Limb (tissue), 2 donors: ENCODE results near the gene RASL10A.

Source experiments
- DNase-seq, 2 donors: peaks; one replicate each; pipeline ENCODE4 v3.0.0-alpha.2; 2016; ENCODE audit errors: extremely low spot score in 2 of 2

The RASL10A gene

DNA sequence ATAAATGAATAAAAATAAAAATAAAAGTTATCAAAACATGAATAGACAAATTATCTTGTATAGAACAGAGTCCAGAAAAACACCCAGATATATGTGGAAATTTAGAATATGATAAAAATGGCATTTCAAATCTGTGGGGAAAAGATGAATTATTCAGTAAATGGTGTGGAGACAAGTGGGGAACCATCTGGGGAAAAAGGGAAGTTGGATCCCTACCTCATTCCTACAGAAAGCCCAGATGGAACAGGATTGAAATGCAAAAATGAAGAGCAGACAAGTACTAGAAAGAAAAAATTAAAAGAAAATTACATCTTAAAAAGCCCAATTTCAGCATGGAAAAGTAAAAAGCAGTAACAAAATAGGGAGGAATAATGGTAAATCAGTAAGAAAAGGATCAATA is 8.1 kb upstream of the RASL10A start:
- DNase-seq = no peak

- no peak for DNase-seq
Observed at GRCh38 chr22:29320546-29320945, 5.0 kb upstream of the RASL10A start.

- no peak for DNase-seq
Observed at GRCh38 chr22:29319072-29319471, 3.6 kb upstream of the RASL10A start.

- DNase-seq = peak in 1 of 2 donors; percentile 25
Observed at GRCh38 chr22:29317827-29318454, 2.4 kb upstream of the RASL10A start.

- DNase-seq = no peak
Observed at GRCh38 chr22:29316141-29316828, 788 bp upstream of the RASL10A start.

DNA sequence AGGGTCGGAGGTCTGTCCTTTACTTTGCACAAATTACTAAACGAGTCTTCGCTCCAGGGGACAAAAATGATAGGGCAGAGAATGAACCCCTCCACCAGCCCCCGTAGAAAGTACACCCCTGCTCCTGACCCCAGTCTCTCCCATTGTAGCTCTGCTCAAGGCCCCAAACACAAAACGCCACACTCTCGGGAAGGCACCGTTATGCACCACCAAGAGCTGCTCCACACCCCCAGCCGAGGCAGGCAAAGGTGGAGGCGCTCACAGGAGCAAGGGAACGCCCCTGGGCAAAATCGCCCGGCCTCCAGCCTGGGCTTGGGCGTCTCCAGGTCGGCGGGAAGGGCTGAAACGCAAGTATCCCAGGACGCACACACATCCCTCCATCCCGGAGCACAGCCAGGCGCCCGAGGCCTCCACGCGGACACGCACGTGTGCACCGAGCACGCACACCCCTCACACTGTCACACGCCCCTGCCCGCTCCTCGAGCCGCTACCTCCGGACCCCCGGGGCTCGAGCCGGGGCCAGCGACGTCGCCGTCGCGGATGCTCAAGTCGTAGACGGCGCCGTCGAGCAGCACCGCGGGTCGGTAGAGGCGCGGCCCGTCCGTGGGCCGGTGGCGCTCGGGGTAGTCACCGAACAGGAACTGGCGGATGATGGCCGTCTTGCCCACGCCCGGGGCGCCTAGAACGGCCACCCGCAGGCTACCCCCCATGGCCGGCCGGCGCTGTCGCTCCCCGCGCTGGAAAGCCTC is 786 bp downstream of the RASL10A start:
- peak in 1 of 2 donors; percentile 52 for DNase-seq

- DNase-seq = peak in 1 of 2 donors; percentile 43
Observed at GRCh38 chr22:29313576-29314466, 1.7 kb downstream of the RASL10A start.

- DNase-seq = peak; percentile 55 to 77
Observed at GRCh38 chr22:29313126-29313575, 2.3 kb downstream of the RASL10A start.

DNA sequence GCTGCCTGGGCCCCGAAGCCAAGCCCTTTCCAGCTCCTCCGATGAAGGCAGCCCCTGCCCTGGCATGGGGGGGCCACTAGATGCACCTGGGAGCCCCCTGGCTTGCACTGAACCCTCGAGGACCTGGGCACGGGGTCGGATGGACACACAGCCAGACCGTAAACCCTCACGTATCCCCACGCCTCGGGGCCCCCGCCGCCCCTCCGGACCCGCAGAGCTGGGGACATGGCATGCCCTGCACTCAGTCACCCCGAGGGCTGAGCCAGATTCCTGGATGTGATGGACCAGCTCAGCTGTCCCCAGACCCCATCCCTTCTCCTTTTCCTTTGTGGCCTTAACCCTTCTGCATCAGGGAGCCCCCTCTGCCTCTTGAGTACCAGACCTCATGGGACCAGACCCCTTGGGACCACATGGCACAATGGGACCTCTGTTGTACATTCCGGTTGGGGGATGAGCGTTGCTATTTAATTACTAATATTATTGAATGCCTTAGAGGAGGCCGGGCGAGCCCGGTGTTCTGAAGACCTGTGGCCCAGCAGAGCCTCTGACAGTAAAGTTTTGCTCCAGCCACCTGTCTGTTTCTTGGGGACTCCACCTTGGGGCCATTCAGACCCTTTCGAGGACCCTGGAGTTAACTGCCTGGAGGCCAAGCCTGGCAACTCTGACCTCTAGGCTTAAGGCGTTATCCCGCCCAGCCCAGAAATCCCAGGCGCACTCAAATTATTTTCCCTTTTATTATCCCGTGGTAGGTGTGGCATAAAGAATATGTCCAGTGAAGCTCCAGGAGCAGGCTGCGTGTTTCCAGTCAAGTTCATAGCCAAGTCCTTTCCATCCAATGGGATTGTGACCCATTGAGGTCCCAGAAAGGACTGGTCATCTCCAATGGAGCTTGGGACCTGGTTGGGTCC is 3.0 kb downstream of the RASL10A start:
- peak in 1 of 2 donors; percentile 33 for DNase-seq

- DNase-seq = peak in 1 of 2 donors; percentile 42
Observed at GRCh38 chr22:29311464-29312217, 3.9 kb downstream of the RASL10A start.

GRCh38 chr22:29310863-29311339 is 4.6 kb downstream of the RASL10A start:
- peak; percentile 94 to 95 for DNase-seq

DNA sequence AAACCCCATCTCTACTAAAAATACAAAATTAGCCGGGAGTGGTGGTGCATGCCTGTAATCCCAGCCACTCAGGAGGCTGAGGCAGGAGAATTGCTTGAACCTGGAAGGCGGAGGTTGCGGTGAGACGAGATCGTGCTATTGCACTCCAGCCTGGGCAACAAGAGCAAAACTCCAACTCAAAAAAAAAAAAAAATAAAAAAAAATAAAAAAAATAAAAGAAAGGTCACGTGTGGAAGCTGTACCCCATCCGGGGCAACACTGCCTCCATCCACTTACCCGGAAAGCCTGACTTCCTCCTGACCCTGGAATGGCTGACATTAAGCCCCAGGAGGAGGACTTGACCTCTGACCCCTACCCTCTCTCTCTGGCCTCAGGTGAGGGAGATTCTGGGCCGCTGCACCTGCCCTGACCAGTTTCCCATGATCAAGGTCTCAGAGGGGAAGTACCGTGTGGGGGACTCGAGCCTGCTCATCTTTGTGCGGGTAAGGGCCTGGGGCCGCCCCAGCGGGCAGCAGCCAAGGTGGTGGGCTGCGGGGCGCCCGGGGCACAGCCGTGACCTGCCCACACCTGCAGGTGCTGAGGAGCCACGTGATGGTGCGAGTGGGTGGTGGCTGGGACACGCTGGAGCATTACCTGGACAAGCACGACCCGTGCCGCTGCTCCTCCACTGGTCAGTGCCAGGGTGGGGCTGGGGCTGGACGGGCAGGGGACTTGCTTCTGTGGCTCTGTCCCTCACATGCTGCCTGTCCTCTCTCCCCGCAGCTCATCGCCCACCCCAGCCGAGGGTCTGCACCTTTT is 5.2 kb downstream of the RASL10A start:
- no peak for DNase-seq

DNA sequence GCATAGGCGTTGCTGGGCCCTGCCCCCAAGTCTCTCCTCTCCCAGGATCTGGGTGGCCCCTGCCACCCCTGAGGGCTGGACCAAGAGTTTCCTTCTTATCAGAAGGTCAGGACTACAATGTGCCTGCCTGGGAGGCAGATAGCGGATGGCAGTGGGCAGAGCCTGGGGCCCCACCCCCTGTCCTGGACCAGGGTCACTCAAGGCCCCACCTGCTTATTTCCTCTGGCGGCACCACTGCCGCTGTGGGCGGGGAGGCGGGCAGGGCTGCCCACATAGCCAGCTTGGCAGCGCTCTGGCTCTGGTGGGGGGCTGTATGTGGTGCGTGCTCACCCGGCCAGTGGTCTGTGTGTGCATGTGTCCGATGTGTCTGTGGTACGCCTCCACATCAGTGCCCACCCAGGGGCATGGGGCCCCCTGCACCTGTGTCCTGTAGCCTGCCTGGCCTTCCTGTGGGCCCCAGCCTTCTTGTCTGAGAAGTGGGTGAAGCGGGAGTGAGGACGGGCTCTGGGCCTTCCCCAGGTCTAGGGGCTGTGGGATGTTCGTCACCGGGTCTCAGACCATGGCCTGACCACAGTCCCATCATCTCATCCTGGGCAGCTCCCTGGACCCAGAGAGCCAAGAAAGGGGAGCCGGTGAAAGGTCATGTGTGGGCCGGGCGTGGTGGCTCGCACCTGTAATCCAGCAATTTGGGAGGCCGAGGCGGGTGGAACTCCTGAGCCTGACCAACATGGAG is 6.0 kb downstream of the RASL10A start:
- peak in 1 of 2 donors; percentile 43 for DNase-seq

DNA sequence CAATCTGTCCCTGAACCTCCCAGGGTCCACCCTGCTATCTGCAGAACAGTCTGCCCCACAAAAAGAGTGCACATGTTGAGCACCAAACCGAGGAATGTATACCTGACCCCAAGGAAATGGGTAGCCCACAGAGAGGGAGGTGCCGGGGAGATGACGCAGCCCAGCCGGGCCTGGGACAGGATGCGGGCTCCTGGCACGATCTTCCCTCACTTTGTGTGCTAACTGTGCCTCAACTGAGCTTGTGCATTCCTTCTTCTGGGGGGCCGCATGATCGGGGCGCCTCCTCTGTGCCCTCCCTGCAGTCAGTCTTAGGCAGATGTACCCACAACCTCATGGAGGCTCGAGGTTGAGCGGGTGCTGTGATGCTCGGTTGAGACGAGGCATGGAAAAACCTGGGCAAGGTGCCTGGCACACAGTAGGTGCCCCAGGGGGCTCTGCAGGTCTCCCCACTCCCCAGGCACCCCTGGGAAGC is 6.7 kb downstream of the RASL10A start:
- DNase-seq = peak in 1 of 2 donors; percentile 40

GRCh38 chr22:29308148-29308790 is 7.2 kb downstream of the RASL10A start:
- DNase-seq = peak in 1 of 2 donors; percentile 42

- peak in 1 of 2 donors; percentile 34 for DNase-seq
Observed at GRCh38 chr22:29307596-29308147, 7.8 kb downstream of the RASL10A start.
